HUDEP-2 (cell line): ENCODE results near the gene SCGB1C2.
"Not testable (repeated sequence)": the region's sequence is repeated elsewhere in the genome, so short reads cannot be mapped to it uniquely, and the experiment has no call there.

Experiments
- DNase-seq, 76 experiments: peaks; one replicate each; lab custom pipeline; 2025; ENCODE audit not compliant: unreplicated experiment in 76 of 76; lab: John Stamatoyannopoulos, UW

The SCGB1C2 gene

DNA sequence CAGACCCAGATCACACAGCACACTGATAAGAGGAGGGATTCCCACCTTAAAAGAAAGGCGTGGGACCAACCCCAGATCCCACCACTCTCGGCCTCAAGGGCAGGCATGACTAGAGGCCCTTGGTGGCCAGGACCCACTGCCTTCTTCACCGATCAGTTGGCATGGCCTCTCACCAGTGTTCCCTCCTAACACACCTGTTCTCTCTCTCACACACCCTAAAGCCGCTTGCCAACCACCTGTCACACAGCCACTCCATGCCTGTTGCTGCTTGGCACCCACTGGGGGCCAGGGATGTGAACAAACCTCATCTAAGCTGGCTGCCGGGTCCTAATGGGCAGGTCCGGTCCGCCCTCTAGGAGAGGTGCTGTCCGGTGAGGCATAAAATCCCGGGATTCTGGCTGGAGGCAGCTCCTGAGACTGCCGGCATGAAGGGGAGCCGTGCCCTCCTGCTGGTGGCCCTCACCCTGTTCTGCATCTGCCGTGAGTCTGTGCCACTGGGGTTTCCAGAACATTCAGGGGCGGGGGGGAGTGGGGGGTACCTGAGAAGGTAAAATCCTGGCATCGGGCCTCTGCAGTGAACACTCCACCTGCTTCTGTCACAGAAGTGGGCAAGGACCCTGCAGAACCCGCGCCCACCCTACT, at the start of gene SCGB1C2:
SCGB1C2 (plus strand) TSS at position 404 of the 642 bp plus-strand sequence; CDS start at position 426, 22 bp downstream.
- DNase-seq: not testable (repeated sequence)

DNA sequence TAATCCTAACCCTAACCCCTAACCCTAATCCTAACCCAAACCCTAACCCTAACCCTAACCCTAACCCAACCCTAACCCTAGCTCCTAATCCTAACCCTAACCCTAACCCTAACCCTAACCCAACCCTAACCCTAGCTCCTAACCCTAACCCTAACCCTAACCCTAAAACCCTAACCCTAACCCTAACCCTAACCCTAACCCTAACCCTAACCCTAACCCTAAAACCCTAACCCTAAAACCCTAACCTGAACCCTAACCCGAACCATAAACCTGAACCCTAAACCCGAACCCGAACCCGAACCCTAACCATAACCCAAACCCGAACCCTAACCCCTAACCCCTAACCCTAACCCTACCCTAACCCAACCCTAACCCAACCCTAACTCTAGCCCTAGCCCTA, 24.3 kb upstream of the SCGB1C2 start:
- not testable (repeated sequence) for DNase-seq

DNA sequence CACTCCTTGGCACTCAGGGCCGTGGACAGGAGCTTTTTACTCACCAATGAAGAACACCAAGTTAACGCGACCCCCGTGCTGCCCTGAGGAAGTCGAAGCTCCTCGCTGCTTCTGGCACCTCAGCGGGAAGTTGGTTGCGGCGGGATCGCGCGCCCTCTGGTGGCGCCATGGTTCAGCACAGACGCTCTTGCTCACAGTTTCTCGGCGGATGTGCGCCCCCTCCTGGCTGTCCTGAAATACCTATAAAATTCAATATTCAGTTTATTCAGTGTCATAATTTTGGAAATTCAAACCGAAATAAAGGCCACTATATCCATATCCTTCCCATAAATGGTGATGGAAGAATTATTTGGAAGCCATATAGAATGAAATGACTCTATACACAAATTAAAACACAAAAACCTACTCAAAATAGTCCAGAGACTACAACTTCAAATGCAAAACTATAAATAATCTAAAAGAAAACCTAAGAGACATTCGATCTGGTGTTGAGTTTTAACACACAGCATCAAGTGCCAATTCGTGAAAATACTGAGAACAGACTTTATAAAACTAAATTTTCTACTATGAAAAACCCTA, 18.9 kb upstream of the SCGB1C2 start:
- DNase-seq: not testable (repeated sequence)

DNA sequence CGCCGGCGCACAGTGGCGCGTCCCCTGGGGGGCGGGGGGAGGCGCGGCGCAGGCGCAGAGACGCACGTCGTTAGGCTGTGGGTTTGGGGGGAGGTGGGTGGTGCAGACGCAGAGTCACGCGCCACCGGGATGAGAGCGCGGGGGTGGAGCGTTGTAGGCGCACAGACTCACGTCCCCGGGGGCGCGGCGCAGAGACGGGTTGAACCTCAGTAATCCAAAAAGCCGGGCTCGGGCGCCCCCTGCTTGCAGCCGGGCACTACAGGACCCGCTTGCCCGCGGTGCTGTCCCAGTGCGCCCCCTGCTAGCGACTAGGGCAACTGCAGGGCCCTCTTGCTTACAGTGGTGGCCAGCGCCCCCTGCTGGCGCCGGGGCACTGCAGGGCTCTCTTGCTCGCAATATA, 3.4 kb upstream of the SCGB1C2 start:
- DNase-seq: not testable (repeated sequence)

DNA sequence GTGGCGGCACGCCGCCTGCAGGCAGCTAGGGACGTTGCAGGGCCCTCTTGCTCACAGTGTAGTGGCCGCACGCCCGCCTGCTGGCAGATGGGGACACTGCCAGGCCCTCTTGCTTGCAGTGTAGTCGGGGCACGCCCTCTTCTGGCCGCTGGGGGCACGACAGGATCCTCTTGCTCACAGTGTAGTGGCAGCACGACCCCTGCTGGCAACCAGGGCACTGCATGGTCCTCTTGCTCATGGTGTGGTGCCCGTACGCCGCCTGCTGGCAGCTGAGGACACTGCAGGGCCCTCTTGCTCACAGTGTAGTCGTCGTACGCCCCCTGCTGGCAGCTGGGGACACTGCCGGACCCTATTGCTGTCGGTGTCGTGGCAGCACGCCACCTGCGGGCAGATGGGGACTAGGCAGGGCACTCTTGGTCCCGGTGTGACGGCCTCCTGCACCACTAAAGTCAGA, 3.0 kb upstream of the SCGB1C2 start:
- DNase-seq: not testable (repeated sequence)

DNA sequence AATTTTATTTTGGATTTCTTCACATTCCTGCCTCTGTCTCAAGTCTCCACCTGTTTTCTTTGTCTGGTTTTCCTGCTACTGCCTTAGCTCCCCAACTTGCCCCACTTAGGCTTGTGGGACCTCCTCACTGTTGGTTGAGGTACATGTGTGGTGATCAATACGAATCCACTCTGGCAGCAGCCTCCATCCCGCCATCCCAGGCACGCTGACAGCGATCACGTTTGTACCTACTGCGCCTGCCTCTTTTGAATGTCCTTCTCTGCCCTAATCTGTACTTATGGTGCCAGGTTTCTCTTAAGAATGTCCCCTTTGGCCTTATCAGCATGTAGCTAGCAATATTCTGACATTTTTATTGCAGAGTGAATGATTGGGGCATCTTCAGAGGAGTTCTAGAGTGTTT, 2.3 kb upstream of the SCGB1C2 start:
- not testable (repeated sequence) for DNase-seq

DNA sequence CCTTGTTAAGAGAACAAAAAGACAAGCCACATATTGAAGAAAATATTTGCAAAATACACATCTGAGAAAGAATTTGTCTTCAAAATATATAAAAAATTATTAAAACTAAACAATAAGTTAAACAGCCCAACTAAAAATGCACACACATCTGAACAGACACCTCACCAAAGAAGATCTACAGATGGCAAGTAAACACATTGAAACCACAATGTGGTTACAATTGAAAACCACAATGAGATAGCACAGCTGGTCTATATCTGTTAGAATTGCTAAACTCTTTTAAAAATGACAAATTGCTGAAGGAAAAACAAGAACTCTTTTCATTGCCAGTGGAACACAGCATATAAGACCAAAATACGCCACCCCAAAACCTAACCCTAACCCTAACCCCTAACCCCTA, 1.5 kb upstream of the SCGB1C2 start:
- DNase-seq: not testable (repeated sequence)

DNA sequence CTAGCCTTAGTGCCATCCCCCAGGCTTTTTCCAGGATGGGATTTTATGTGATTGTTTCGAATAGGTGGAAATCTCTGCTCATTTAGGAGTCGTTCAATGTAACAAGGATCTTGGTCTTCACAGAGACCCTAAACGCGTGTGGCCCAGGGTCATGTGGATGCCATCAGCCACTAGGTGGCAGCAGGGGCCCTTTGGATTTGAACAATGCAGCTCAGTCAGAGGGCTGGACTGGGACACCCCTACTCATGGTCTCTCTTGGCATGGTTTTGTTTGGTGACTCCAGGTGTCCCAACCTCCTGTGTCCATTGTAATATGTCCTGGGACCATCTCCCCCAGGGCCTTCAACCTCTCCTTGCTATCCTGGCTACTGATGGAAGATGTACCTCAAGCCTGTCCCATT, 838 bp upstream of the SCGB1C2 start:
- DNase-seq: not testable (repeated sequence)

DNA sequence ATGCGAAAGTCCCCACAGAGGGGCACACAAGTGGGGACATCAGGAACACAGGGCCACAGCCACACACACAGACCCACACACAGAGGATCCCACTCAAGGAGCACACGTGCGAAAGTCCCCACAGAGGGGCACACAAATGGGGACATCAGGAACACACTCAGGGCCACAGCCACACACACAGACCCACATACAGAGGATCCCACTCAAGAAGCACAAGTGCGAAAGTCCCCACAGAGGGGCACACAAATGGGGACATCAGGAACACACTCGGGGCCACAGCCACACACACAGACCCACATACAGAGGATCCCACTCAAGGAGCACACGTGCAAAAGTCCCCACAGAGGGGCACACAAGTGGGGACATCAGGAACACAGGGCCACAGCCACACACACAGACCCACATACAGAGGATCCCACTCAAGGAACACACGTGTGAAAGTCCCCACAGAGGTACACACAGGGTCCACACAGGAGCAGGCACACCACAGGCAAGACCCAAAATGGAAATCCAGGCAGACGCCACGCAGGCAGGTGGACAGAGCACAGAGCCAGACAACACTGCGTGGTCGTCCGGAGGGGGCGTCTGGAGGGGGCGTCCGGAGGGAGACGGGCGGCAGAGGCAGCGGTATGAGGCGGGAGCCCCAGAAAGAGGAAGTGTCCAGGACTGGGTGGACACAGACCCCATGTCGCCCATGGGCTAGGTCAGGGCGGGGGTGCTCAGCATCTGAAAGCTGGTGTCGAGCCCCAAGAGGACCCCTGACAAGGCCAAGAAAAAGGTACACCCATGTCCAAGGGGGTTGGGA, 2.2 kb downstream of the SCGB1C2 start:
- DNase-seq: not testable (repeated sequence)

DNA sequence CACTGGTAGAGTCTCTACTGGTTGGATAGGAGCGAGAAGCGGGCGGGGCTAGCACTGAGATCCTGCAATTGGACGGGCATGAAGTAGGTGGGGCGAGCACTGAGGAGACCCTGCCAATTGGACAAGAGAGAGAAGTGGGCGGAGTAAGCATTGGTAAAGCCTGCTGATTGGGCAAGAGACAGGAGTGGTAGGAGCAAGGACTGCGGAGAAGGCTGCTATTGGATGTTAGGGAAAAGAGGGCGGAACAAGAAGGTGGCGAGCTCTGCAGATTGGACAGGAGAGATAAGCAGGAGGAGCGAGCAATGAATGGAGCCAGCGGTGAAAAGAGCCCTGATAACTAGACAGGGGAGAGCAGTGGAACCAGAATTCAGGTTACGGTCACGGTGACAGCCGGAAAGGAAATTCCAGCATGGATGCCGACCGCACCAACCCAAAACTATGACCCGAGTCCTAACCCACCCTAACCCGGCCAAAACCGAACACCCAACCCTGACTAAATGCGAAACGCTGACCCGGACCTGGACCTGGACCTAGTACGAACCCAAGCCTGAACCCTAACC, 4.8 kb downstream of the SCGB1C2 start:
- DNase-seq: peak in 19 of 76 experiments; percentile 1 to 33 (median 12)

DNA sequence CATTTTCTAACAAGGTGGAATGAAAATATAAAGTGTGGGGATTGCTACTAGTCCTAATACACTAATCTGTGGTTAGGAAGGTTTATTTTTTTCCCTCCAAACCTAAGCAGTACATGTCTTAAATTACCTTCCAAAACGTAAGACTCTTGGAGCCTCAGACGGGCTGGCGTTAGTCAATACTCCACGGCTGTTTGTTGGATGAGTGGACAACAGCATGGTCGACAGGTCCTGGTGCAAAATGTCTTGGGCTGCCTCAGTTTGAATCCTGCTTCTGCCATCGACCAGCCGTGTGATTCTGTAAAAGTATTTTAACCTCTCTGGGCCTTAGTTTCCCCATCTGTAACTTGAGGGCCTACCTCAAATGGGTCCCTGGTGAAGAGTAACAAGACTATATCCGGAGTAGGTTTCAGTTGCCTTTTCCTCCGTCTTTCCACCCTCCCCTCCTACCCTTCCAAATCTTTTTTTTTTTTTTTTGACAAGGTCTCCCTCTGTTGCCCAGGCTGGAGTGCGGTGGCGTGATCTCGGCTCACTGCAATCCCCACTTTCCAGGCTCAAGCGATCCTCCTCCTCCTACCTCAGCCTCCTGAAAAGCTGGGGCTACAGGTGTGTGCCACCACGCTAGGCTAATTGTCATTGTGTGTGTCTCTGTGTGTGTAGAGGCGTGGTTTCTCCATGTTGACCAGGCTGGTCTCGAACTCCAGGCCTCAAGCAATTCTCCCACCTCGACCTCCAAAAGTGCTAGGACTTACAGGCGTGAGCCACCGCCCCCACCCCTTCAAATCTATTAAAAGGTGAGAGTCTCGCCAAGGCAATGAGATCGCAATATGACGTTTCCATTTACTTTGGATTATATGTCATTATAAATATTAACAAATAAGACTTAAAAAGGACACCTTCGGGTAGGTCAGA, 5.8 kb downstream of the SCGB1C2 start:
- no peak for DNase-seq

DNA sequence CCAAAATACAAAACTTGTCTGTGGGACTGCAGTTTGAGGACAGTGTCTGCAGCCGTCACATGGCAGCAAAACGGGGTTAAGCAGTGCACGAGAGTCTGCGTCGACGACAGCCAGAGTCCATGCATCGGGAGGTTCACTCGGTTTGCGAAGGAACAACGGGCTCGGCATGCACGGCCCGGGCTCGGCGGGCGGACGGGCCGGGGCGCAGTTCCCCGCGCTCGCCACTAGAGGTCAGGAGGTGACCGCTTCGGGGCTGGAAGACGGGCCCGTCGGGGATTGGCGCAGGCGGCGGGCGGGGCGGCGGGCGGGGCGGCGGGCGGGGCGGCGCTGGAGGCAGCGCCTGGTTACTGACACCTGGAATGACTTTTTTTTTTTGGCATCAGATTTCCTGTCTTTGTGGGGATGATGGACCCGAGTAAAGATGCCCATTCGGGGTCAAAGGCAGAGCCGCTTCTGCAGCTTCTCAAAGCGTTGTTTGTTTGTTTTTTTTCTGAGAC, 6.5 kb downstream of the SCGB1C2 start:
- peak in 69 of 76 experiments; percentile 1 to 88 (median 66) for DNase-seq

DNA sequence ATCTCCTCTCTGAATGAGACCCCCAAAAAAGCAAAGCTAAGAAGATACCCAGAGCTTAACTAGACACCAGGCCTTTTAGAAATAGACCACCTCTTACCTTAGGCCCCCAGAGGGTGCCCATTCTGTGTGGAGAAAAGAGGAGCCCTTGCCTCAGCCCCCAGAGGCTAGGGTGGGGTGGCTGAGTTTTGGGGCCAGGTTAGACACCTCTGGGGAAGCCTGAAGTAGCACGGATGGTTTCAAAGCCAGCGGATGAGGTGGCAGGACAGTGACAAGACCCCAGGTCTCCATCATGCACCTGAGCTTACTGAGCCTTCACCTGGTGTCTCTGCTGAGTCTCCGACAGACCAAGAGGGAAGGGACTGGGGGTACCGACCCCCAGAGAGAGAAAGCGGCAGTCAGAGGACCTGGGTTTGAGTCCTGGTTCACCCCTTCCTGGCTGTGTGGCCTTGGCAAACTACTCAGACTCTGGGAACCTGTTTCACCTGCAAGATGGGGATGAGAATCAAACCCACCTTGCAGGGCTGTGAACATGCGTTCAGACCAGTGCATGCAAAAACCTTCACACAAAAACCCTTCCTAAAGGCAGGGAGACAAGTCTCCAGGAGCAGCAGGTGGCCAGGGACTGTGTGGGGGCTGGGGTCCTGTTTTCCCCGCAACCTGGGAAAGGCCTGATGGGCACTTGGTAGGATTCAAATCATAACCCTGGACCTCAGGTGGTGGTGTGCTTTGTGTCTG, 7.7 kb downstream of the SCGB1C2 start:
- no peak for DNase-seq

DNA sequence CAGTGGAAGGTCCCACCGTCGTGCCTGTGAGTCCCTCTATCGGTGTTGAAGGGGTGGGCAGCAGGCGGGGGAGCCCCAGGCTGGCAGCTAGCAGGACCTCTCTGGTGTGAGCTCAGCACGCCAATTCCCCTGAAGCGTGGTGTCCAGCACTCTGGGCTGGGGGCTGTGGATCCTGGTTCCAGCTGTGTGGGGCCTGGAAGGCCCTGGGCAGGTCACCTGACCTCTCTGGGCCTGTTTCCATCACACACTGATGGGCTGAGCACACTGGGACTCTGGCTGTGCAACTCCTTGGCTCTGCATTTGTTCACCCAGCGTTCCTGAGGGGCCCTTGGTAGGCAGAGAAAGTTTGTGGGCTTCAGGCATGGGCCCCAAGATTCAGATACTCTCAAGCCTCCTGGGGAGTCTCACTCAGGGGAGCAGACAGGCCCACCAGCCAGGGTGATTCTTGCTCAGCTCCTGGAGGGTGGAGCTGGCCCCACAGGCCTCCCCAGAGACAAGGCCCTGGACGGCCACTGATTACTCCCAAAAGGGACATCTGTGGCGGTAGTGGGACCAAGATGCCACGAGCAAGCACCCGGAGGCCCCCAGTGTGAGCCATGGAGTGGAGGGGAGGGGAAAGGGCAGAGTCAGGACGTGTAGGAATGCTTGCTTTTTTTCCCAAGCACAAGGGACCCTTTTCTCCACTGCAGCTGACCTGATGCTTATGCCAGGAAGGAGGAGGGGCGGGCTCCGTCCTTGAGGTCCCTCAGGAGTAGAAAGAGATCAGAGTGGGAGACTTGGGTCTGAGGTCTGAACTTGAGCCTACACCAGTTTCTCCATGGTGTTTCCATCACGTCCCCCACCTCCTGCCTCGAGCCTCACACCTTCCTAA, 8.5 kb downstream of the SCGB1C2 start:
- DNase-seq: no peak

DNA sequence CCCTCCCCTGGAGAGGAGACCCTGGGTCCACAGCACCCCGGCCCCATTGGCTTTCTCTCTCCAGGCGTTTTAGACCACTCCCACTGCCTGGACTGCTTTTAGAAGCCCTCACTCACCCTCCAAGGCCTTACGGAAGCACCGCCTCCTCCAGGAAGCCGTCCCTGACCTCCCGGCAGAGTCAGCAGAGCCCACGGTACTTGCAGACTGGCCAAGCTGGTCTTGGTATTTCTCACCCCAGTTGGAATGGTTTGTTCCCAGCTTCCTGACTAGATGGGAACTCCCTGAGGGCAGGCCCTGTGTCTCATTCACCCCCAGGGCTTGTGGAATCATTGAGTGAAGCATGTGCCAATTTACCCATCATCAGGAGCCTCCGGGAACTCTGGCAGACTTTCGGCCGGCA, 9.2 kb downstream of the SCGB1C2 start:
- no peak for DNase-seq

DNA sequence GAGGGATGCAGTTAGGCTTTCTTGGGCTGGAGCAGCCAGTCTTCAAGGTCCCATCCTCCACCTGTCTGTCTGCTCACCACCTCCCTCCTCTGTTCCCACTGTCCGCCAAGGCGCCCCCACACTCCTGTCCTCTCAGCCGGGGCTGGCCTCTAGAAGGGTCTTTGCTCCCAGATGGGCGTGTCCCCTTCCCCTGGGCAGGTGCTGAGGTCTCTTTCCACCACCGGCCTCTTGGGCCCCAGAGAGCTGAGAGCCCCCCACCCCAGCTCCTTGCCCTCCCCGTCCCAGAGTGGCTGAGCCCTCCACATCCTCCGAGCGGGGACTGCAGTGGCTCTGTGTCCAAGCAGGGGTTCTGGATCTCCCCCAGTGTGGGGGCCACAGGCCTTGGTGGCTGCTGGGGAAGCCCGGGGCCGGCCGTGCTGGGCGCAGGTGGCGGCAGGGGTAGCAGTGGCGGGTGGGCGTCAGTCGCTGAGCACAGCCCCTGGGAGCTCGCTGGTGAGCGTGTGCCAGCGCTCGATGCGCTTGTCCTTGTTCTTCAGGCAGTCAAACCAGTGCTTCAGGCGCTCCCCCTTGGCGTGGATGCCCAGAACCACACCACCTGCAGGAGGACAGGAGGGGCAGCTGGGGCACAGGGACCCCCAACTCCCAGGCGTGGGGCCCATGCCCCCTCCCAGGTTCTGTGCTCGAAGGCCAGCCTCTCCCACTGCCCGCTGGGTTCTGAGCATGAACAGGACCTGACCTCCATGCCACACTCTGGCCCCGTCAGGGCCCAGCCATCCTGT, 9.8 kb downstream of the SCGB1C2 start:
- no peak for DNase-seq

DNA sequence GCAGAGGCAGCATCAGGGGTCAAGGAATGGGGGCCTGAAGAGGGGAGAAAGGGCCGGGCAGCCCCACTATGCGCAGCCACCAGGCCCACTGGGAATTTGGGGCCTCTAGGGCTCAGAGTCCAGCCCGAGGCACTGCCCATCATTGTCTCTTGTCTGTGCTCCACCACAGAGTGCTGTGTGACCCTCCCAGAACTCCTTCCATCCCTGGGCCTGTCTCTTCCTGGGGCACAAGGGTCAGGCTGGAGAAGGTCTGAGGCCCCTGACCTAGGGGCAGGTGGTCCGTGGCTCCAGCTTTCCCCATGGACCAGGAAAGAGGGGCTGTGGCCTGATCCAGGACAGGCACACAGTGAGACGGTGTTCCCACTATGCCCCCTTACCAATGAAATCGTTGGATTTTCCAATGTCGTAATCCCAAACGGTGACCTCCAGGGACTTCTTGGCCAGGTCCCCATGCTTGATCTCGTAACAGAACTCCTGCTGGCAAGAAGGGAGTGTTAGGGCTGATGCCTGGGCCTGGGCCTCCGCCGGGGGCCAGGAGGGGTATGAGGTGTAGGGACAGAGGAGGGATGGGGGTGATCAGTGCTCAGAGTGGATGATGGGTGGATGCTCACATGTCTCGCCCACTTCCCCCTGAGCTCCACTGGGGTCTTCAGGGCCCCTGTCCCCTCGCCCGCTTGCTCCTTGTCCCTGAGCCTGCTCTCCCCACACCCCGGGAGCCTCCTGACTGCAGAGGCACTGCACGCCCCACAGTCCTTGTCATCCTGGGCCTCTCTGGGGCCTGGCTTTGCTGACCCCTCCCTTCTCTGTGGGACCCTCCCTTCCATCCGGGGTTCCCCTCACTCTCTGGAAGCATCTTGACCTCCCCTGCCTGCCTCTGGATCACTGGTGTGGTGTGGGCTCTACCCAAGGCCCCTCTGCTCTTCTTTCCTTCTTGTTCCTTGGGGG, 10.7 kb downstream of the SCGB1C2 start:
- DNase-seq: no peak
